Inferior parietal cortex (tissue), 1 donor: ENCODE data around the gene MRPL38.

Experiments
- DNase-seq: peaks from one replicate; pipeline ENCODE4 v3.0.0-alpha.2; 2016; ENCODE audit errors: extremely low spot score

MRPL38 gene

GRCh38 chr17:75904749-75905521, at the start of gene MRPL38:
Gene MRPL38 (minus strand): TSS chr17:75904884. CDS start chr17:75904875, 9 bp downstream.
- peak; percentile 85 for DNase-seq

- no peak for DNase-seq
Observed at GRCh38 chr17:75950855-75951554, 46.3 kb upstream of the MRPL38 start.

- no peak for DNase-seq
Observed at GRCh38 chr17:75950421-75950820, 45.7 kb upstream of the MRPL38 start.

GRCh38 chr17:75945211-75945610, 40.5 kb upstream of the MRPL38 start:
- DNase-seq, result no peak

DNA sequence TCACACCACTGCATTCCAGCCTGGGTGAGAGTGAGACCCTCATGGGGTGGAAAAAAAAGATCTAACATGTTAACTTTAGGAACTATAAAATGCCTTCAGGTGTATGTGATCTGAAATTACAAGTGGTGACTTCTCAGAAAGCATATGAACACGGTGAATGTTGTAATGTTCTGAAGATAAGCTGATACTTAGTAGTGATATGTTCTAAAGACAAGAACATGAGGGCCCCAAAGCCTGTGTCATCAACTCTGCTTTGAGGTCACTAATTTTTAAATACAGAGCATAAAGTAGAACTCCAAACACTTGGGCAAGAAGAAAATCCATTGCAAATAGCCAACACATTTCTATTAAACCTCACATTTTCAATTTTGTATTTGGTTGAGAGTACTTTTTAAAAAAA, 38.8 kb upstream of the MRPL38 start:
- DNase-seq, result no peak

GRCh38 chr17:75942473-75942872, 37.8 kb upstream of the MRPL38 start:
- DNase-seq, result no peak

GRCh38 chr17:75941442-75941819, 36.7 kb upstream of the MRPL38 start:
- no peak for DNase-seq

- peak; percentile 94 for DNase-seq
Observed at GRCh38 chr17:75940727-75941441, 36.2 kb upstream of the MRPL38 start, which contains the start of gene FBF1. Gene FBF1 (minus strand): TSS chr17:75941042. CDS start chr17:75938149, 2,893 bp downstream.

DNA sequence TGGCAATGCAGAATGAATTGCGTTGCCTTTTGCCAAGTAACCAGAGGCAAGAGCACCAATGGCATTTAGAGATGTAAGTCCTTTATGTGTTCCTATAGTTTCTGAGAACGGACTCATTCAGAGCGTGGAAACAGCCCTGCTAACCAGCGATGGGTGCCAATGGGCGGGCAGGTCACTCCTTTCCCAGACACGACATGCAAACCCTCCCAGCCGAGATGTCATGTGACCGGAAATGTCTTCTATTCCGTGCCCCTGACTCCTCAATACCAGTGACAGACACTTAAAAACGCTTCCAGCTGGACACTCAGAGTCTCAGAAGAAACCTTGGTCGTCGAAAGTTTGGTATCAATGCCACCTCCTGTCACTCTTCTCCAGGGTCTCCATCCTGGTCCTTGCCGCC, 33.0 kb upstream of the MRPL38 start:
- no peak for DNase-seq

DNA sequence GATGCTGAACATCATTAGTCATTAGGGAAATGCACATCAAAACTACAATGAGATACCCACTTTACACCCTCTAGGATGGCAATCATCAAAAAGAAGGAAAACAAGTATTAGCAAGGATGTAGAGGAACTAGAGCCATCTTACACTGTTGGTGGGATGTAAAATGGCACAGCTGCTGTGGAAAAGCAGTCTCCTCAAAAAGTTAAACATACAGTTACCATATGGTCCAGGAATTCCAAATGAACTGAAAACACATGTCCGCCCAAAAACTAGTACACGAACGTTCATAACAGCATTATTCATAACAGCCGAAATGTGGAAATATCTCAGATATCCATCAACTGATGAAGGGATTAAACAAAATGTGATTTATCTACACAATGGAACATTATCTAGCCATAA, 29.1 kb upstream of the MRPL38 start:
- DNase-seq, result no peak

GRCh38 chr17:75932852-75933251, 28.2 kb upstream of the MRPL38 start:
- no peak for DNase-seq

- no peak for DNase-seq
Observed at GRCh38 chr17:75931062-75931461, 26.4 kb upstream of the MRPL38 start.

DNA sequence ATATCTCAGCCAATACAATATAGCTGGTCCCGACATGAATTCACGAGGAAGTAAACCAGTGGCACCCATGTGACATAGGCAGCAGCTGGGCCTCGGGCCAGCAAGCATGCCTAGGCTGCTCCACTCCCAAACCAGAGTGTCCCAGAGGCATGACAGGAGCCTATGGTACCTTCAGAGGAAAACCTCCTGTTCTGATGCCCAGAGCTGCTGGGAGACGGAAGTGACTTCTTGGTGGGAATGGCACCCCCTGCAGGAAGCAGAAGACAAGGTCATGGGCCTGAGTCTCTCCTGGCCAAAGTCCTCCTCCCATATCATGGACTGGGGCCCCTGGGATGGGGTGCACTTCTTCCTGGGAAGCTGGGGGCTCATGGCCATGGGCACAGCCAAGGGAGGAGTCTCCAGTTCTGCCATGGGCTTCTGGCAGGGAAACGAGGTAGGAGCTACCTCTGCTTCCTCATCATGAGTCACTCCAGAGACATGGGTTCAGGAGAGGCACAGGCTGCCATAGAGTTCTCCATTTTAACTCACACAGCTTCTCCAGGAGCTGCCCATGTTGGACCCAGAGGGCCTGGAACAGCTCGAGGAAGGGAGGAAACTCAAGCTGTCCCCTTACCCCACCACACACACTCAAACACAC, 22.7 kb upstream of the MRPL38 start:
- DNase-seq, result no peak

DNA sequence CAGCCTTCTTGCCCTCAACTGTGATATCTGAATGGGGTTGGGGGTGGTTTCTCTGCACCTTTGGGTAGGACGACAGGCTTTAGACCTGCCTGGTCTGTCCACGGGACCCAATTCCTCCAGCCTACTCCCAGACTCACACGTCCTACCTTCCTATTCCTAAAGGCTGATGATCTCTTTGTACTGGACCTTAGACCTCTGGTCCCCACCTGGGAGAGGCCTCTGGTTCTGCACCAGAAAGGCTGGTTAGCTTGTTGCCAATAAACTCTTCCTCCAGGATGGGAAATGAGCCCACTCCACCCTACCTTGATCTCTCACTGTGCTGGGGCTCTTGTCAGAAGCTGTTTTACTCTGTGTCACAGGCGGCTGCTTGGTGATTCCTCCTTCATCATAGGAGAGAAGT, 21.8 kb upstream of the MRPL38 start:
- no peak for DNase-seq

GRCh38 chr17:75925912-75926311, 21.2 kb upstream of the MRPL38 start:
- no peak for DNase-seq

- DNase-seq, result no peak
Observed at GRCh38 chr17:75925103-75925502, 20.4 kb upstream of the MRPL38 start.

GRCh38 chr17:75922963-75923874, 18.5 kb upstream of the MRPL38 start:
- no peak for DNase-seq

DNA sequence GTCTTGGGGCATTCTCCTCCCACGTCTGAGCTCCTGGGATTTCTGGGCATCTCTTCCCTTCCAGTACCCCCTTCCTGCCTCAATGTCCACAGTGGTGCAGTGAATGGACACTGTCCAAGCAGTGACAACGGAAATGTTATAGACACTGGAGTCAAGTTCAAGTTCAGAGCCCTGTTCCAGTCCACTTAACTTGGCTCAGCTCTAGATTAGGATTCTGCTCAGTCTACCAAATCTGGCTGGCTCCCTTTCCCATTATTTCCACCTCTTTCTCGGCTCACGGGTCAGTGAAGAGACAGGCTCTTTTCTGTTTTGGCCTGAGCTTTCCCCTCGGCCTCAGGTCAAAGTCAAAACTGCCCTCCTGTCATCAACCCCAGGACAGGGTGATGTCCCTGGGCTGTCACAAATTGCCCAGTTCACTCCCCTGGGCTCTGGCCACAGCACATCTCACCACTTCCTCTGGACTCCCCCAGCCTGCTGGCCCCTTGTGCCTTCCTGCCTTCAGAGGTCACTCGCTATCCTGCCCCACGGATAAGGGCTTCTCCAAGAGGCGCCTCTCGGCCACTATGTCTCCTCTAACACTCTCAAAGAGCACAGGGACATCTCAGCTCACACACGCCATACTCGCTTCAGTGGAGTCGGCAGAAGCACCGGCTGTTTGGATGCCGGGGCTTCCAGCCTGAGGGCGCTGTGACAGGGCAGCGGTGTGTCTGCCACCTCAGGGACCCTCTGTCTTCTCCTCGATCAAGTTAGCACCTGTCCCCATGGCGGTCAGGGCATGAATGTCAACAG, 17.7 kb upstream of the MRPL38 start:
- no peak for DNase-seq

DNA sequence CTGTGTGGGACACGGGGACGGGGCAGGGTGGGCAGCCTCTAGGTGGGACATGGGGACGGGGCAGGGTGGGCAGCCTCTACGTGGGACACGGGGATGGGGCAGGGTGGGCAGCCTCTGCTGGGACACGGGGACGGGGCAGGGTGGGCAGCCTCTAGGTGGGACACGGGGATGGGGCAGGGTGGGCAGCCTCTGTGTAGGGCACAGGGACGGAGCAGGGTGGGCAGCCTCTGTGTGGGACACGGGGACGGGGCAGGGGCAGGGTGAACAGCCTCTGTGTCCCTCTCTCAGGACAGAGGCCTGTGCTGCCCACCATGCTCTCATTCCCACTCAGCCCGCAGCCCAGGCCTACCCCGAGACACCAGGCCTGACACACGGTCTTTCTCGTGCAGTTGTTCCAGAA, 16.9 kb upstream of the MRPL38 start:
- no peak for DNase-seq

GRCh38 chr17:75920045-75920560, 15.4 kb upstream of the MRPL38 start:
- DNase-seq, result no peak
